ENCODE measurements around the gene FBXO17.

Gene FBXO17

GRCh38 chr19:38918526-38918925 lies 57.0 kb downstream of the FBXO17 start:
- no peak for DNase-seq

GRCh38 chr19:38917921-38918491 lies 57.5 kb downstream of the FBXO17 start:
- DNase-seq, result no peak

GRCh38 chr19:38917516-38917915 lies 58.0 kb downstream of the FBXO17 start:
- DNase-seq, result no peak

GRCh38 chr19:38915329-38916321 lies 59.9 kb downstream of the FBXO17 start:
- DNase-seq, result no peak

- no peak for DNase-seq
Observed at GRCh38 chr19:38913958-38914357, 61.6 kb downstream of the FBXO17 start.

- DNase-seq, result no peak
Observed at GRCh38 chr19:38912600-38913514, 62.7 kb downstream of the FBXO17 start.

- no peak for DNase-seq
Observed at GRCh38 chr19:38911388-38912001, 64.0 kb downstream of the FBXO17 start.

GRCh38 chr19:38910488-38910887 lies 65.1 kb downstream of the FBXO17 start:
- no peak for DNase-seq

- no peak for DNase-seq
Observed at GRCh38 chr19:38908911-38909310, 66.6 kb downstream of the FBXO17 start.

- DNase-seq, result no peak
Observed at GRCh38 chr19:38907670-38908069, 67.9 kb downstream of the FBXO17 start.

- no peak for DNase-seq
Observed at GRCh38 chr19:38907227-38907626, 68.3 kb downstream of the FBXO17 start.

- no peak for DNase-seq
Observed at GRCh38 chr19:38905620-38906019, 69.9 kb downstream of the FBXO17 start.

GRCh38 chr19:38904581-38905539 lies 70.7 kb downstream of the FBXO17 start:
- no peak for DNase-seq

- no peak for DNase-seq
Observed at GRCh38 chr19:38901683-38902082, 73.9 kb downstream of the FBXO17 start.

- no peak for DNase-seq
Observed at GRCh38 chr19:38900743-38901190, 74.8 kb downstream of the FBXO17 start.

- peak in 1 of 56 donors; percentile 54 for DNase-seq
Observed at GRCh38 chr19:38900202-38900629, 75.3 kb downstream of the FBXO17 start.

- DNase-seq, result peak; percentile 75 to 100 (median 100)
Observed at GRCh38 chr19:38899447-38900201, 75.9 kb downstream of the FBXO17 start, which contains the start of the genes NFKBIB and SIRT2. Gene NFKBIB, plus strand, starts transcription at chr19:38899969. Its CDS starts 64 bp downstream, at chr19:38900033. Gene SIRT2, minus strand, starts transcription at chr19:38899618. Its CDS starts 97 bp downstream, at chr19:38899521.

GRCh38 chr19:38898788-38899446 lies 76.6 kb downstream of the FBXO17 start:
- peak in 5 of 56 donors; percentile 24 to 62 (median 45) for DNase-seq

All from amygdala (tissue), 56 donors.